ENCODE data around the gene LCN10. TPM values are rescaled to one million over a fixed set of nuclear protein-coding genes. Genes with fewer than 3 reads are reported as not detected.

Gene LCN10
- total RNA-seq, 3 donors from 2014 or later (not counting 1 experiment from before 2014, with no cell fraction given) = not detected

- H3K36me3 Mint-ChIP-seq = no peaks in the 10 kb centered on the region
- no peaks in the 10 kb centered on the region for H3K9me3 Mint-ChIP-seq
- peaks cover 8% of the 10 kb centered on the region in 2 donors for H3K27me3 Mint-ChIP-seq (ENCODE audit: low read depth in 2 of 2)
- peaks cover 19% of the 10 kb centered on the region for H3K4me1 ChIP-seq (ENCODE audit: control insufficient read depth, insufficient read depth, low read length)
- 97% methylated on average over 14 of the region's 14 CpGs for WGBS (ENCODE audit: insufficient coverage)
- H3K36me3 ChIP-seq (ENCODE audit: control insufficient read depth, insufficient read depth, low read length) = no peaks in the 10 kb centered on the region
- DNase-seq (no peak), ATAC-seq (no peak)
- H3K27ac Mint-ChIP-seq = no peak overlapping the region
- H3K4me3 Mint-ChIP-seq = no peak overlapping the region
- no peak for TF ChIP-seq CTCF (IDR thresholded peaks at IDR 0.05)
- peaks cover 0 to 5% of the 10 kb centered on the region in 2 donors for H3K4me1 Mint-ChIP-seq
- intact Hi-C loops (cut with micrococcal nuclease) = no loop called here
- no peak overlapping the region for H3K27ac ChIP-seq (ENCODE audit: low read length)
- H3K27me3 ChIP-seq (ENCODE audit: control insufficient read depth, insufficient read depth, low read length) = no peaks in the 10 kb centered on the region
- no peaks in the 10 kb centered on the region for H3K9me3 ChIP-seq (ENCODE audit: control insufficient read depth, insufficient read depth, low read length)
- no peak overlapping the region for H3K4me3 ChIP-seq (ENCODE audit: low read length)
Measured at GRCh38 chr9:136765041-136765440, 22.3 kb upstream of the LCN10 start.

GRCh38 chr9:136764301-136764891, 21.7 kb upstream of the LCN10 start, which contains the start of gene LCN15:
LCN15 (minus strand) TSS chr9:136764518; CDS start chr9:136764488, 30 bp downstream.
- H3K9me3 Mint-ChIP-seq = no peaks in the 10 kb centered on the region
- no peaks in the 10 kb centered on the region for H3K36me3 Mint-ChIP-seq
- H3K27me3 ChIP-seq (ENCODE audit: control insufficient read depth, insufficient read depth, low read length) = no peaks in the 10 kb centered on the region
- intact Hi-C loops (cut with micrococcal nuclease) = no loop called here
- no peak for DNase-seq
- TF ChIP-seq CTCF (IDR thresholded peaks at IDR 0.05) = no peak
- no peaks in the 10 kb centered on the region for H3K9me3 ChIP-seq (ENCODE audit: control insufficient read depth, insufficient read depth, low read length)
- no peaks in the 10 kb centered on the region for H3K4me1 Mint-ChIP-seq
- no peak within 1 kb of the TSS for H3K27ac ChIP-seq (ENCODE audit: low read length)
- 89% methylated on average over 14 of the region's 14 CpGs for WGBS (ENCODE audit: insufficient coverage)
- H3K4me3 ChIP-seq (ENCODE audit: low read length) = no peak within 1 kb of the TSS
- no peak within 1 kb of the TSS for H3K27ac Mint-ChIP-seq
- no peak within 1 kb of the TSS for H3K4me3 Mint-ChIP-seq
- no peak for ATAC-seq
- peaks cover 17% of the 10 kb centered on the region for H3K4me1 ChIP-seq (ENCODE audit: control insufficient read depth, insufficient read depth, low read length)
- peaks cover 8 to 10% of the 10 kb centered on the region in 2 donors for H3K27me3 Mint-ChIP-seq (ENCODE audit: low read depth in 2 of 2)
- H3K36me3 ChIP-seq (ENCODE audit: control insufficient read depth, insufficient read depth, low read length) = no peaks in the 10 kb centered on the region

- no peak overlapping the region for H3K27ac Mint-ChIP-seq
- 94% methylated on average over 14 of the region's 14 CpGs for WGBS (ENCODE audit: insufficient coverage)
- no peaks in the 10 kb centered on the region for H3K9me3 Mint-ChIP-seq
- H3K4me3 Mint-ChIP-seq = no peak overlapping the region
- peaks cover 8 to 10% of the 10 kb centered on the region in 2 donors for H3K27me3 Mint-ChIP-seq (ENCODE audit: low read depth in 2 of 2)
- ATAC-seq (no peak), DNase-seq (no peak)
- intact Hi-C loops (cut with micrococcal nuclease) = no loop called here
- H3K4me3 ChIP-seq (ENCODE audit: low read length) = no peak overlapping the region
- H3K9me3 ChIP-seq (ENCODE audit: control insufficient read depth, insufficient read depth, low read length) = no peaks in the 10 kb centered on the region
- H3K4me1 Mint-ChIP-seq = no peaks in the 10 kb centered on the region
- no peaks in the 10 kb centered on the region for H3K36me3 ChIP-seq (ENCODE audit: control insufficient read depth, insufficient read depth, low read length)
- no peak overlapping the region for H3K27ac ChIP-seq (ENCODE audit: low read length)
- H3K27me3 ChIP-seq (ENCODE audit: control insufficient read depth, insufficient read depth, low read length) = no peaks in the 10 kb centered on the region
- no peaks in the 10 kb centered on the region for H3K36me3 Mint-ChIP-seq
- H3K4me1 ChIP-seq (ENCODE audit: control insufficient read depth, insufficient read depth, low read length) = peaks cover 22% of the 10 kb centered on the region
- TF ChIP-seq CTCF (IDR thresholded peaks at IDR 0.05) = no peak
Measured at GRCh38 chr9:136763649-136764035, 20.9 kb upstream of the LCN10 start.

Data from natural killer cell (primary cell).